Stimulated activated CD8-positive, alpha-beta memory T cell treated with anti-CD3 and anti-CD28 coated beads, Interleukin-12 subunit alpha, Interleukin-12 subunit beta, amount 100 ng/mL, for 24 hours (primary cell): ENCODE results near the gene IFIT2.
"Not testable (repeated sequence)": the region's sequence is repeated elsewhere in the genome, so short reads cannot be mapped to it uniquely, and the experiment has no call there.

Source experiments
- DNase-seq: peaks from one replicate; pipeline ENCODE4 v3.0.0-alpha.2; 2020; ENCODE audit errors: extremely low read depth

Gene IFIT2

DNA sequence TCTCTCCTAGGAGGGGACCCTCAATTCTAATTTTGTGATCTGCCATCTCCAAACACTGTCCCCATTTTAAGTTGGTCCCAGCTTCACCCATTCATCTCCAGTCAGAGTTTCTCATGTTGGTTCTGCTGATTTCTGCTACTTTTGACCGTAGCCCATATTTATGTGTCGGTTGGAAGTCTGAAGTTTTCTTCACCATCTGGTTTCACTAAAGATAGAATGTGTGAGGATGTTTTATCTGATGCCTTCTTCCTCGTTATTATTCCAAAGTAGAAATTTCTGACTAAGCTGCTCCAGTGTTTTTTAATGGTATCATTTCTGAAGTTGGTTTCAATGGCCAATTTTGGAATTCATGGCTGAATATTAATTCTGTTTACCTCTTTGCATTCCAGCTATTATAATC lies 21.3 kb upstream of the IFIT2 start:
- no peak for DNase-seq

DNA sequence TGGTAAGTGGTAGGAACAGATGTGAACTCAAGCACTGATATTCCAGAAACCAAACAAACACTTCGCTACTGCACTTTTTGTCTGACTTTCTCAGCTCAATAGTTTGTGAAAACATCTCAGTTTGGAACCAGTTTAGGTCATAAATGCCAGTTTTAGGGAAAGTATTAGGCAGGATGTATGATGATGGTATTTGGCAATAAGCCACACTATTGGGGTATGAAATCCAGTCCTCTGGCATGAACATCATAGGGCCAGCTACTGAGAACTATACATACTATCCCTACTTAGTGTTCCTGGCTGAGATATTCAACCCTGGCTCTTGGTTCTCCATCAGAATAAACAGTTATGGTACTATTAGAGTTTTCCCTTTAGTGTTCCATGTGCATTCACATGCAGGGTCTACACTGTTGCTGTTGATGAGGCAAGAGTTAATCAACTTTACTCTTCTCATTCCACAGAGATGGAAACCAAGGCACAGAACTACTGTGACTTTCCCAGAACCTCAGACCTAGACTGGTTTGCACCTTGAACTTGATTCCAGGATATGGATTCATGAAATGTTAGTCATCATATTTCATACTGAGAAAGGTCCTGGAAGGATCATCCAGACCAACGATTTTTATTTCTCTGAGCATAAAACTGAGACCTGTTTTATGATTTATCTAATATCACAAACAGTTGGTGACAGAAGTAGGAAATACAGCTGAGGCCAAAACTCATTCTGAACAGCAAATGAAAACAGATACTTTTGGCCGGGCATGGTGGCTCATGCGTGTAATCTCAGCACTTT lies 20.0 kb upstream of the IFIT2 start:
- DNase-seq, result no peak

DNA sequence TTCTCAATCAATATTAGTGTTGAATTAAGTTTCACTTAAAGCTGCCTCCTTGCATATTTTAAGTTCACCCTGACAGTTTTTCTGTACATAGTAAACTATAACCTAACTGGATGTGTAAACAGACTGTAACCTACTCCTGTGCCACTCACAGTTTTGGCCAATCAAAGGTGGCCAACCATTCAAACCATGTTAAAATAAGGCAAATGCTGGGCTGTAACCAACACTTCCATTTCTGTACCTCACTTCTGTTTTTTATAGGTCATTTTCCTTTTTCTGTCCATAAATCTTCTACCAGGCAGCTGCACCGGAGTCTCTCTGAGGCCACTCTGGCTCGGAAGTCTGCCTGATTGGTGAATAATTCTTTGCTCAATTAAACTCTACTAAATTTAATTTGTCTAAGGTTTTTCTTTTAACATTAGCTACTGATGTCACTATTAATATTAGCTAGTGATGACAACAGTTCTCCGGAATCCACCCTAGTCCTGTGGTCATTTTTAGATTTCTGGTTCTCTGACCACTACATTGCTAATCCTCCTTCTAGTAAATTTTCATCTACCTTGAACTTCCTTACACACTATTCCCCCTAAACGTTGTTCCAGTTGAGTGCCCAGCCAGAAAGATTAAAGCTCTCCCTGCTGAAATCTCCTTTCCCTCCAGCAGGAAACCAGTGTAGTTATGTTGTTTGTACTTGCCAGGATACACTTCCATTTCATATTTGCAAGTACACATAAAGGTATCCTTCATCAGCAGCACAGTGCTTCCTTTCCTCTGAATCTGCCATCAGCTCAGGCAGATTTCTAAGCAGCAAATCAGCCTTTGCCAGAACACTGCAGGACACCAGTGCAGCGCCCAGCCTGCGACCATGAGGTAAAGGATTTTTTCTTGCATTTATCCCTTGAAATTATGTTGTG lies 18.6 kb upstream of the IFIT2 start:
- no peak for DNase-seq

DNA sequence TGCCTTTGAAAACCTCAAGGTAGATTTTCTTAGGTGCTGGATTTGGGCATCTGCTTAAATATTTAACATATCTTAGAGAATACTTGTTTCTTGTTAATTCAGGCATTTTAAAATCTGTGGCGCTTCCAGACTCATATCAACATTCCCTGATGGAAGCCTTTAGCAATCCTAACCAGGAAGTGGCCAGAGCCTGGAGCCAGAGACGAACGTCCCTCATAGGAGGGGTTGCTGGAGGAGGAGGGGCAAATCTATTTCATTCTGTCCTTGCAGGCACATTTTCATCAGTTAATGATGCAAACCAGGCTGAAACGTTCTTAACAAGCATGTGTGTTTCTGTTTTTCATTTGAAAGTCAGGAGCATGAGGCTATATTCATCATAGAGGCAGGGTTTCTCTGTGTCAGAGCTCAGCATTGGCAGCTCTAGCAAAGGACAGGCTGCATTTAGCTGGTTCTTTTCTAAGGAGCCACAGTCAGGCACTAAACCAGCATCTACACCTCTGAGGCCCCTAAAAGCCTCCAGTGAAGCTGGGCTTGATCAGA lies 17.8 kb upstream of the IFIT2 start:
- no peak for DNase-seq

DNA sequence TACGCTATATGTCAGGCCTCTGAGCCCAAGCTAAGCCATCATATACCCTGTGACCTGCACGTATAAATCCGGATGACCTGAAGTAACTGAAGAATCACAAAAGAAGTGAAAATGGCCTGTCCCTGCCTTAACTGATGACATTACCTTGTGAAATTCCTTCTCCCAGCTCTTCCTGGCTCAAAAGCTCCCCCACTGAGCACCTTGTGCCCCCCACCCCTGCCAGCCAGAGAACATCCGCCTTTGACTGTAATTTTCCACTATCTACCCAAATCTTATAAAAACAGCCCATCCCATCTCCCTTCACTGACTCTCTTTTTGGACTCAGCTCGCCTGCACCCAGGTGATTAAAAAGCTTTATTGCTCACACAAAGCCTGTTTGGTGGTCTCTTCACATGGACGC lies 17.1 kb upstream of the IFIT2 start:
- not testable (repeated sequence) for DNase-seq

DNA sequence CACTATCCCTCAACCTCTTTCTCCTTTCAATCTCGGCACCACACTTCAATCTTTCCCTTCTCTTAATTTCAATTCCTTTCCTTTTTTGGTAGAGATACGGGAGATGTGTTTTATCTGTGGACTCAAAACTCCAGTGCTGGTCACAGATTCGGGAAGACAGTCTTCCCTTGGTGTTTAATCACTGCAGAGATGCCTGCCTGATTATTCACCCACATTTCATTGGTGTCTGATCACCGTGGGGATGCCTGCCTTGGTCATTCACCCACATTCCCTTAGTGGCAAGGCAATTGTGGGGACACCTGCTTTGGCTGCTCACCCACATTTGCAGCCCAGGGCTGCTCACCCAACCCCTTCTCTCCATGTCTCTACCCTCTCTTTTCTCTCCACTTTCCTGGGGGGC lies 16.5 kb upstream of the IFIT2 start:
- not testable (repeated sequence) for DNase-seq

DNA sequence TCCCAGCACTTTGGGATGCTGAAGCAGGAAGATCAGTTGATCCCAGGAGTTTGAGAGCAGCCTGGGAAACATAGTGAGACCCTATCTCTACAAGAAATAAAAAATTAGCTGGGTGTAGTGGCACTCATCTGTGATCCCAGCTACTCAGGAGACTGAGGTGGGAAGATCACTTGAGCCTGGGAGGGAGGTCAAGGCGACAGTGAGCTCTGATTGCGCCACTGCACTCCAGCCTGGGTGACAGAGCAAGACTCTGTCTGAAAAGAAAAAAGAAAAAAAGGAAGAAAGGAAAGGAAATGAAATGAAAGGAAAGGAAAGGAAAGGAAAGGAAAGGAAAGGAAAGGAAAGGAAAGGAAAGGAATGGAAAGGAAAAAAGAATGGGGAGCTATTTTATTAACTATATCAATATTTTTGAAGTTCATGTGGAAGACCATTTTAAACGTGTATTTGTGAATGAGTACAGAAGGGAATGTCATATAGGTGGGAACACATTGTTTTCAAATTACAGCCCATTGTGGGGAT lies 7.1 kb upstream of the IFIT2 start:
- no peak for DNase-seq

DNA sequence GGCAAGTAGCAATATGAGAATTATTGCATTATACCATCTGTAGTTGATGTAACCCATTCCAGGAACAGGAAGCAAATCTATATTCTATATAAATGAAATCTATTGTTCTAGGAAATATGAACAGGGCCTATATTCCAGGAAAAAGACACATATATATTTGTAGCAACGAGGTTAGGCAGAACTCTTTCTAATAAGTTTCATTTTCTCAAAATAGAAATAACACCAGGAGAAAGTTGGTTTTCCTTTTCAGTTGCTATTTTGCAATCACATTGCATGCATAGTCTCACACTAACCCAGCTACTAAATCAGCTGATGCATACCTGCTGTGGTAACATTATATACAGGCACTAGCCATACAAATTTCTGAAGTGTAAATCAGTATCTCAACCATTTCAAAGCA lies 6.2 kb upstream of the IFIT2 start:
- DNase-seq, result no peak

DNA sequence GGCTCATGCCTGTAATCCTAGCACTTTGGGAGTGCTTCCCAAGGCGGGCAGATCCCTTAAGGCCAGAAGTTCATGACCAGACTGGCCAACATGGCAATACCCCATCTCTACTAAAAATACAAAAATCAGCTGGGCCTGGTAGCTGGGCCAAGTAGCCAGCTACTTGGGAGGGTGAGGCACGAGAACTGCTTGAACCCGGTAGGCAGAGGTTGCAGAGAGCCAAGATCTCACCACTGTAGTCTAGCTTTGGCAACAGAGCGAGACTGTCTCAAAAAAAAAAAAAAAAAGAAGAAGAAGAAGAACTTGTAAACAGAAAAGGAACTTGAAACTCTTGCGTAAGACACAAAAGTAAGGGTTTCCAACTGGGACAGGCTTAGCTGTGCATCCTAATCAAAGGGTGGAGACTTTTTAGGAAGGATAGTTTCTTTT lies 5.6 kb upstream of the IFIT2 start:
- DNase-seq, result no peak

DNA sequence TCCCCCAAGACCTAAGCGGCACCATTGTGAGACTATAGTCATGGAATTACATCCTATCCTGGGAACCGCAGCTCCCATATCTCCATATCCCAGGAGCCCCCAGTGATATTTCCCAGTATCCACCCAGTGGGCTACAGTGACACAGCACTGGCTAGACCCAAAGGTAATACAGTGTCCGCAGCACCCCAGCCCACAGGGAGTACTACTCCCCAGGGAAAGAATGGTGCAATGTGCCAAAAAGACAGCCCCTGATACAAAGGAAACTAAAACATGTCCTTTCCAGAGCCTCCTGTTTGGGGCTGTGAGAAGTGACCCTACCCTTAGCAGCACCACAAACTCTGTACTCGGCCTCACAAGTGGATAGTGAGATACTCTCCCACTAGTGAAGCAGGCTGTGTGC lies 4.5 kb upstream of the IFIT2 start:
- no peak for DNase-seq

DNA sequence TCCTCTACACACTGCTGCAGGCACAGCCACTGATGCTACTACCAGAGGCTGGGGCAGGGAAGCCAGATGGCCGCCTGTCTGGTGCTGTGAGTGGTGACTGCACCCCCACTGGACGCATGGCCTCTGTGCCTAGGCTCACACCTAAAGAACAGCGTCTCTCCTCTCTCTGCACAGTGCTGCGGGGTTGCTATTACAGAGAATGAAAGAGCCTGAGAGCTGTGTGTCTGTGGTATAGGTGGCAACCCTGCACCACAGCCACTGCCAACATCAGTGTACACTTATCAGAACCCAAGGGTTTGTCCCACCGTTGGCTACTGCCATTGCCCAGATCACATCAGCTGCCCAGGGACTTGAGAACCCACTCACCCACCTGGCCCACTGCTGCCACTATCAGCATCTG lies 4.1 kb upstream of the IFIT2 start:
- no peak for DNase-seq

DNA sequence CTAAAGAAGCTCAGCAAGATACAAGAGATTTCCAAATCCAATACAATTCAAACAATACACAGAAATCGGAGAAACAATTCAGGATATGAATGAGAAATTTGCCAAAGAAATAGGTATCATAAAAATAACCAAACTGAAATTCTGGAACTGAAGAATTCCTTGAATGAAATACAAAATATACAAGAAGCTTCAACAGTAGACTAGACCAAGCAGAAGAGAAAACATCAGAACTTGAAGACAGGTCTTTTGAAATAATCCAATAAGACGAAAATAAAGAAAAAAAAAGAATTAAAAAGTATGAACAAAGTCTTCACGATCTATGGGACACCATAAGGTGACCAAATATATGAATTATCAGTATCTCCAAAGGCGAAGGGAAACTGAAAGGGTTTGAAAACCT lies 2.8 kb upstream of the IFIT2 start:
- no peak for DNase-seq

DNA sequence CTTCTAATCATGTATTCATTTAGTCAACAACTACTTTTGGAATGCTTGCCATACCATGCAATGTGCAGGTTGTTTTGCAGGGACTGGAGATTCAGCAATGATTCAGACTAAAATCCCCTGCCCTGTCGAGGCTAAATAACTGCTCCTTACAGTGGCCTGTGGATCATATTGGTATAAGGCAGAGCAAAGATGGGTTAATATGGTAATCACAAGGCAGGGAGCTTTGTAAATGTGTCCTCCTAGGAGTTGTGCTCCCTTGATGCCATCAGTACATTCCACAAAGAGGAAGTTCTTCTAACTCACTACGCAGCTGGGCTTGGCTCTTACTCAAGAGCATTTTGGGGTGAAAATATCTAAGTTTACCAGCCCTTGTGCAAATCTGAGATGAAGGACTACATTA lies 614 bp upstream of the IFIT2 start:
- no peak for DNase-seq

DNA sequence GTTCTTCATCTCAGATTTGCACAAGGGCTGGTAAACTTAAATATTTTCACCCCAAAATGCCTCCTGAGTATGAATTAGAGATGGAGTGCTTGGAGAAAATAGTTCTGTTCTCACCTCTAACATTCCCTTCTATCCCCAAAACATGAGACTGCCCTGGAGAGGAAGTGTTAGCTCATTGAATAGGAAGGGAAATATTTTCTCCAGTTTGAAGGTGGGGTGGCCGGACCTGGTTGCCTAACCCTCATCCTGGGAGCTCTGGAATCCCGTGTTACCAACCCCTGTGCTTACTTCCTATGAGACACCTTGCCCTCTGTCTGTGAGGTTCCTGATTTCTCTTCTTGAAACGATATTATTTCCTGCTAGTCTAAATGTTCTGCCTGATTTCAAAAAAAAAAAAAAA lies 779 bp downstream of the IFIT2 start:
- no peak for DNase-seq

DNA sequence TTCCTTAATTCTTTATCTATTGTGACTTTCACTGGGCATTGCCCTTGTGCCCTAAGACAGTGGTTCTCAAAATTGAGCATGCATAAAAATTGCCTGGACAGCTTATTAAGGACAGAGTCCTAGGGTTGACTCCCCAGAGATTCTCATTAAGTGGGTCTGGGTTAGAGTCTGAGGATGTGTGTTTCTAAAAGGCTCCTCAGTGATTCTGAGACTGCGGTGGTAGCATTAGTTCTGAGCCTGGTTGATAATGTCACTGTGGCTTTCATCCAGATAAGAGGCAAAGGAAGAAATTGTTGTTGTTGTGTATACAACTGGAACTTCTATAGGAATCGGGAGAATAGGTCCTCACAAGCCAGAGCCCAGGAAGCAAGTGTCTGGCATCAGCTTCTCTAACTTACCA lies 1.3 kb downstream of the IFIT2 start:
- DNase-seq, result no peak

DNA sequence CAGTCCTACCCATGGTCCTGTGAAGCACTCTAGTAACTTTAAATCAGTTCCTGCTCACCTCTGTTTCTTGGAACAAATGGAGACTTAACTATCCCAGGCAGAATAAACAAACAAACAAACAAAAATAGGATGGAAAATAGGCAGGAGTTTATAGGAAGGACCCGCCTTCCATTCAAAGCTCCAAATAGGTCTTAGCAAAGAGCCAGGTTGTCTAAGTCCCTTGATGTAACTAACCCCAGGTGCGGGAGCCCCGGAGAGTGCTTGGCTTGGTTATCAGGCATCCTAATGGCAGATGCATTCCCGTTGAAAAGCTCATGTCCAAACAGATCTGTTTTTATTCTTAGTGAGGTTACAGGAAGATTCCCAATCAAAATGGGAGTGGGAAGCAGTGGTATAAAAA lies 2.2 kb downstream of the IFIT2 start:
- DNase-seq, result no peak

DNA sequence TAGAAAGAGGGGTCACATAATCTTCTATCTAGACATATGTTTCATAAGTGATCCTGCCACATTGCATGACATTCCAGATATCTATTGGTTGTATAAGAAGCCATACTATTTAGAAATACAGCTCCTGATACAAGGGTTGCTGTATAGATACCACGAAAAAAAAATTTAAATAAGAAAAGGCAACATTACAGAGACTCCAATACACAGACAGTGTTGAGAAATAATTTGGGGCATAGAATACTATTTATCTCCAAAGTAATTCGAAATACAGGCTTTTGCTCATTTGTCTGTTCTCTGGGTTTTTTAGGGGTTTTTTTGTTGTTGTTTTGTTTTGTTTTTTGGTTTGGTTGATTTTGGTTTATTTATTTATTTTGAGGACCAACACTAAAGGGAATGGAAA lies 2.6 kb downstream of the IFIT2 start:
- DNase-seq, result no peak

DNA sequence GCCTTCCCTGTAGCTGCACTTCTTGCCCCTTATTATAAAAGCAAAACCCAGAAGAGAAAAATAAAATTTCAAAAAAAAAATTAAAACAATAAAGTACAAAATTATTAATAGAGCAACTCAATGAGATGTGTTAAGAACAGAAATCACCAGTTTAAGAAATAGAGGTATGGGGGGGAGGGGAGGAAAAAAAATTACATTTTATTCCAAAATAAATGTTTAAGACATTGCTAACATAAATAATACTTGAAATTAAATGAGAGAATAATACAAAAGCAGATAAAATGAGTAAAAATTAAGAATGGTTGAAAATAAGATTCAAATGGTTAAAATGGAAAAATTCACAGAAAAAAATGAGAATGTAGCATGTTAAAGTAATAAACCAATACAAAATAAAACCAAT lies 3.1 kb downstream of the IFIT2 start:
- DNase-seq, result no peak

DNA sequence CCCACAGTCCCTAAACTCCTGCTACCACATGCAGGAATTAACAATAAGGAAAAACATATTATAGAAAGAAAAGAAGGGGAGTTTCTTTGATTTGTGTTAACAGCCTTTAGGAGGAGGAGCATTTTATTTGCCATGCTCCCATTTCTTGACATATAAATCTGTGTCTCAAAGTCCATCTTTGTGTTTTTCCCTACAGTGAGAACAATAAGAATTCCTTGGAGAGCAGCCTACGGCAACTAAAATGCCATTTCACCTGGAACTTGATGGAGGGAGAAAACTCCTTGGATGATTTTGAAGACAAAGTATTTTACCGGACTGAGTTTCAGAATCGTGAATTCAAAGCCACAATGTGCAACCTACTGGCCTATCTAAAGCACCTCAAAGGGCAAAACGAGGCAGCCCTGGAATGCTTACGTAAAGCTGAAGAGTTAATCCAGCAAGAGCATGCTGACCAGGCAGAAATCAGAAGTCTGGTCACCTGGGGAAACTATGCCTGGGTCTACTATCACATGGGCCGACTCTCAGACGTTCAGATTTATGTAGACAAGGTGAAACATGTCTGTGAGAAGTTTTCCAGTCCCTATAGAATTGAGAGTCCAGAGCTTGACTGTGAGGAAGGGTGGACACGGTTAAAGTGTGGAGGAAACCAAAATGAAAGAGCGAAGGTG lies 4.1 kb downstream of the IFIT2 start:
- no peak for DNase-seq

DNA sequence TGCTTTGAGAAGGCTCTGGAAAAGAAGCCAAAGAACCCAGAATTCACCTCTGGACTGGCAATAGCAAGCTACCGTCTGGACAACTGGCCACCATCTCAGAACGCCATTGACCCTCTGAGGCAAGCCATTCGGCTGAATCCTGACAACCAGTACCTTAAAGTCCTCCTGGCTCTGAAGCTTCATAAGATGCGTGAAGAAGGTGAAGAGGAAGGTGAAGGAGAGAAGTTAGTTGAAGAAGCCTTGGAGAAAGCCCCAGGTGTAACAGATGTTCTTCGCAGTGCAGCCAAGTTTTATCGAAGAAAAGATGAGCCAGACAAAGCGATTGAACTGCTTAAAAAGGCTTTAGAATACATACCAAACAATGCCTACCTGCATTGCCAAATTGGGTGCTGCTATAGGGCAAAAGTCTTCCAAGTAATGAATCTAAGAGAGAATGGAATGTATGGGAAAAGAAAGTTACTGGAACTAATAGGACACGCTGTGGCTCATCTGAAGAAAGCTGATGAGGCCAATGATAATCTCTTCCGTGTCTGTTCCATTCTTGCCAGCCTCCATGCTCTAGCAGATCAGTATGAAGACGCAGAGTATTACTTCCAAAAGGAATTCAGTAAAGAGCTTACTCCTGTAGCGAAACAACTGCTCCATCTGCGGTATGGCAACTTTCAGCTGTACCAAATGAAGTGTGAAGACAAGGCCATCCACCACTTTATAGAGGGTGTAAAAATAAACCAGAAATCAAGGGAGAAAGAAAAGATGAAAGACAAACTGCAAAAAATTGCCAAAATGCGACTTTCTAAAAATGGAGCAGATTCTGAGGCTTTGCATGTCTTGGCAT lies 4.8 kb downstream of the IFIT2 start:
- no peak for DNase-seq

DNA sequence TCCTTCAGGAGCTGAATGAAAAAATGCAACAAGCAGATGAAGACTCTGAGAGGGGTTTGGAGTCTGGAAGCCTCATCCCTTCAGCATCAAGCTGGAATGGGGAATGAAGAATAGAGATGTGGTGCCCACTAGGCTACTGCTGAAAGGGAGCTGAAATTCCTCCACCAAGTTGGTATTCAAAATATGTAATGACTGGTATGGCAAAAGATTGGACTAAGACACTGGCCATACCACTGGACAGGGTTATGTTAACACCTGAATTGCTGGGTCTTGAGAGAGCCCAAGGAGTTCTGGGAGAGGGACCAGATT lies 5.4 kb downstream of the IFIT2 start:
- DNase-seq, result no peak
